ENCODE data around the gene GRK5.

GRK5 gene

DNA sequence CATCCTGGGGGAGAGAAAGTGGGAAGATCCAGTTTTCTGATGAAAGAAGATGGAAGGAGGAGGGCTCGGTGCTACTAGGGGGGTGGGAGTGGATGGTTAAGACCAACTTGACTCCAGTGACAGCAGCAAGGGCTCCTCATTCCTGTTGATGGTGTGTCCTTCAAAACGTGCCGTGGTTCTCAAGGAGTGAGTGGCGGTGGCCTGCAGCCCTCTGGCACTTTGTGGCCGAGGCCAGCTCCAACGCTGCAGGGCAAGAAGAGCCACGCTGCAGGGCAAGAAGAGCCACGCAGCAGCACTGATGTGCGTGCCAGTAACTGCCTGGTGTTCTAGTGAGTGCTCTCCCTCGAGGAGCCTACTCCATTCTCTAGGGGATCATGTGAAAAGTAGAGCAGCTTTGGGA lies 72.1 kb downstream of the GRK5 start:
- TF ChIP-seq MYC (IDR thresholded peaks at IDR 0.05; ENCODE audit: low read depth, low read length), result no peak
- TF ChIP-seq, protein P1, sequence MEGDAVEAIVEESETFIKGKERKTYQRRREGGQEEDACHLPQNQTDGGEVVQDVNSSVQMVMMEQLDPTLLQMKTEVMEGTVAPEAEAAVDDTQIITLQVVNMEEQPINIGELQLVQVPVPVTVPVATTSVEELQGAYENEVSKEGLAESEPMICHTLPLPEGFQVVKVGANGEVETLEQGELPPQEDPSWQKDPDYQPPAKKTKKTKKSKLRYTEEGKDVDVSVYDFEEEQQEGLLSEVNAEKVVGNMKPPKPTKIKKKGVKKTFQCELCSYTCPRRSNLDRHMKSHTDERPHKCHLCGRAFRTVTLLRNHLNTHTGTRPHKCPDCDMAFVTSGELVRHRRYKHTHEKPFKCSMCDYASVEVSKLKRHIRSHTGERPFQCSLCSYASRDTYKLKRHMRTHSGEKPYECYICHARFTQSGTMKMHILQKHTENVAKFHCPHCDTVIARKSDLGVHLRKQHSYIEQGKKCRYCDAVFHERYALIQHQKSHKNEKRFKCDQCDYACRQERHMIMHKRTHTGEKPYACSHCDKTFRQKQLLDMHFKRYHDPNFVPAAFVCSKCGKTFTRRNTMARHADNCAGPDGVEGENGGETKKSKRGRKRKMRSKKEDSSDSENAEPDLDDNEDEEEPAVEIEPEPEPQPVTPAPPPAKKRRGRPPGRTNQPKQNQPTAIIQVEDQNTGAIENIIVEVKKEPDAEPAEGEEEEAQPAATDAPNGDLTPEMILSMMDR (IDR thresholded peaks at IDR 0.05; ENCODE audit: low read depth, low read length), result no peak
- TF ChIP-seq POLR2A (IDR thresholded peaks at IDR 0.05; ENCODE audit: extremely low read depth, insufficient read length), result no peak
- TF ChIP-seq, protein P2, sequence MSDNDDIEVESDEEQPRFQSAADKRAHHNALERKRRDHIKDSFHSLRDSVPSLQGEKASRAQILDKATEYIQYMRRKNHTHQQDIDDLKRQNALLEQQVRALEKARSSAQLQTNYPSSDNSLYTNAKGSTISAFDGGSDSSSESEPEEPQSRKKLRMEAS (IDR thresholded peaks at IDR 0.05; ENCODE audit: low read depth, low read length), result no peak
- no peak overlapping the region for H3K4me3 ChIP-seq (ENCODE audit: low read depth, low read length)
- no peak for DNase-seq (ENCODE audit: low read depth)

DNA sequence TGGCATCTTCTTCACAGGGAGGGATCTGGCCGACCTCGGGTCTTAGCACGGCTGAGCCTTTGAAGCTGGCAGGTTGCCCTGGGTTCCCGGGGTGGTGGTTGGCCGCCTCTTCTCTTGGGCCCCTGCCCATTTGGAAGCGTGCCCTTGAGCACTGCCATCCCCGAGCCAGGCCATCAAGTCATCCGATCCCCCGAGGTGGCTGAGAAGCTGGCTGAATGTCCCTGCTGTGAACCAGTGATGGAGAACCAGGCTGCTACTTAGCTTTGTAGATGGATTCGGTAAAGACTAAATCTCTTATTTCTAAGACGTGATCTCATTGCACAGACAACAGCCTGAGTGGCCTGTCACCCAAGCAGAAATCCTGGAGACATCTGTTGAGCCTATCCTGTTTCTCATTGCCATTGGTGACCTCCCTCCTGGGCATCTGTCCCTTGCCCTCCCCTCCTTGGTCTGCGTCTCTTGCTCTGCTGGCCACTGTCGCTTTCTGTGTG lies 74.3 kb downstream of the GRK5 start:
- no peak overlapping the region for H3K4me3 ChIP-seq (ENCODE audit: low read depth, low read length)
- no peak for TF ChIP-seq POLR2A (IDR thresholded peaks at IDR 0.05; ENCODE audit: extremely low read depth, insufficient read length)
- DNase-seq (ENCODE audit: low read depth), result no peak

DNA sequence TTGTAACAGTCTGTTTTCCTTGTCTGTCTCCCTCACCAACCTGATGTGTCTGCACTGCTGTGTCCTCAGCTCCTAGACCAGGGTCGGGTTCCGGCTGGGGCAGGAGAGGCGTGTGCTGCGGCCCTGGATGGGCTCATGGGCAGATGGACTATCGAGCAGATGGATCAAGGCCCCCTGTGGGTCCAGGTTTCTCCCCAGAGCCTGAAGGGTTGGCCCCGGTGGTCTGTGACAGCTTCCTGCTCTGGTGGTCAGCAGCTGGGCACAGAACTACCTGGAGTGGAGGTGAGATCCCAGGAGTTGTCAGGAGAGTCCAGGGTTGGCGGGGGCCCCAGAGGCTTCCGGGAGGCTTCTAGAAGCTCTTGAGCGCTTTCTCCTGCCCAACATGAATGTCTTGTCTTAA lies 75.1 kb downstream of the GRK5 start:
- no peak overlapping the region for H3K4me3 ChIP-seq (ENCODE audit: low read depth, low read length)
- TF ChIP-seq, protein P1 (IDR thresholded peaks at IDR 0.05; ENCODE audit: low read depth, low read length), result no peak
- no peak for TF ChIP-seq POLR2A (IDR thresholded peaks at IDR 0.05; ENCODE audit: extremely low read depth, insufficient read length)
- TF ChIP-seq, protein P2 (IDR thresholded peaks at IDR 0.05; ENCODE audit: low read depth, low read length), result no peak
- no peak for TF ChIP-seq MYC (IDR thresholded peaks at IDR 0.05; ENCODE audit: low read depth, low read length)
- no peak for DNase-seq (ENCODE audit: low read depth)

DNA sequence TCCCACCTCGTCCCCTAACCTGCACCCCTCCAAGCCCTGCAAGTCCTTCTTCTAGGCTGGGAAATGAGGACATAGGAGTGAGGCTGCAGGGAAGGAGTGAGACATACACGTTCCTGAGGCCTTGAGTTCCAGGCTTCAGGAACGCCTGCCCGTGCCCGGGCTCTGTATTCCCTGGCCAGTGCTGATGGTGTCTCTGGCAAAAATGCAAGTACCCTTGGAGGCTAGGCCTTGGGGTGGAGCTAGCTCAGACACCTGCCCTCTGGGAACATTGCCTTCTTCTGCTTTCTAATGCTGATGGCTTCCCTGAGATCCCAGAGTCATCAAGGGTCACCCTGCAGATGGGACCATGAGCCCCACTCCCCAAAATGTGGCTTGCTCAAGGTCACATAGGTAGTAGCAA lies 76.0 kb downstream of the GRK5 start:
- no peak for DNase-seq (ENCODE audit: low read depth)
- no peak for TF ChIP-seq MYC (IDR thresholded peaks at IDR 0.05; ENCODE audit: low read depth, low read length)
- TF ChIP-seq, protein P1 (IDR thresholded peaks at IDR 0.05; ENCODE audit: low read depth, low read length), result no peak
- TF ChIP-seq, protein P2 (IDR thresholded peaks at IDR 0.05; ENCODE audit: low read depth, low read length), result no peak
- TF ChIP-seq POLR2A (IDR thresholded peaks at IDR 0.05; ENCODE audit: extremely low read depth, insufficient read length), result no peak

DNA sequence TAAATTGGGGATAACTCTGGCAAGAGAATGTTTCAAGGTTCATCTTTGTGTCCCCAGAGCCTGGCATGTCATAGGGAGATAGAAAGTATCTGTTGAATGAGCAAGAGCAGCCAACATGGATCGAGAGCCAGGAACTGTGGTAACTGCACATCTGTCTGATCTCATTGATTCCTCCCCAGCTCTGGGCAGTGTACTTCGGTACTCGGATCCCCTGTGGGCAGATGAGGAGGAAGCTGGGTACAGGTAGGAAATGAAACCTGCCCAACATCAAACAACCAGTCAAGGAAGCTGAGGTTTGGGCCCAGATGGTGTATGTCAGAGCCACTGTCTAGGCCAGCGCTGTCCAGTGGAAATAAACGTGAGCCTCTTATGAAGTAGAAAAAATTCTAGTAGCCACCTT lies 76.4 kb downstream of the GRK5 start:
- H3K4me3 ChIP-seq (ENCODE audit: low read depth, low read length), result no peak overlapping the region
- no peak for TF ChIP-seq MYC (IDR thresholded peaks at IDR 0.05; ENCODE audit: low read depth, low read length)
- TF ChIP-seq, protein P1 (IDR thresholded peaks at IDR 0.05; ENCODE audit: low read depth, low read length), result no peak
- no peak for DNase-seq (ENCODE audit: low read depth)

More for the DNA sequence above, 76.0 kb downstream of the GRK5 start:
- no peak overlapping the region for H3K4me3 ChIP-seq (ENCODE audit: low read depth, low read length)

DNA sequence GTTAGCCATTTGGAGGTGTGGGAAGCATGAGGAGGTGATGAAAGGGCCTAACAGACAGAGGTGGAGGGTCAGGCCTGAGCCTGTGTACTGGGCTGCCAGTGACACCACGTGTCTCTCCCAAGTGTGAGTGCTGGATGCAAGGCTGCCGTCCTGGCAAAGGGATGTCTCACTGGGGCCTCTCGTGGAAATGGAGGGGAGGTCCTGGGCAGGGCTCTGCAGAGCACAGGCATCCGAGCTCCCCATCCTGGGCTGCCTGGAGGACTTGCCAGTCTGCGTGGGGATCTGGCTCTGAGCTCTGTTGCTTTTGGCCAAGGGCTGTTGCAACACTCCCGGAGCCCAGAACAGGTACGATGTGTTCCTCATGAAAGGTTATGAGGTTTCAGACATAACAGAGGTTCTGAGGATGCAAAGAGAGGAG lies 77.3 kb downstream of the GRK5 start:
- H3K4me3 ChIP-seq (ENCODE audit: low read depth, low read length), result no peak overlapping the region
- TF ChIP-seq, protein P2 (IDR thresholded peaks at IDR 0.05; ENCODE audit: low read depth, low read length), result no peak
- TF ChIP-seq MYC (IDR thresholded peaks at IDR 0.05; ENCODE audit: low read depth, low read length), result no peak
- no peak for TF ChIP-seq POLR2A (IDR thresholded peaks at IDR 0.05; ENCODE audit: extremely low read depth, insufficient read length)
- TF ChIP-seq, protein P1 (IDR thresholded peaks at IDR 0.05; ENCODE audit: low read depth, low read length), result no peak
- DNase-seq (ENCODE audit: low read depth), result no peak
